ENCODE measurements around the gene NOL12. TPM values are rescaled to one million over a fixed set of nuclear protein-coding genes. Genes with fewer than 3 reads are reported as not detected.
A peak's percentile ranks its signal among the peaks of the same experiment; 100 is the strongest.

NOL12 gene
- total RNA-seq, 1 experiment from 2014 or later = 44.3 TPM

DNA sequence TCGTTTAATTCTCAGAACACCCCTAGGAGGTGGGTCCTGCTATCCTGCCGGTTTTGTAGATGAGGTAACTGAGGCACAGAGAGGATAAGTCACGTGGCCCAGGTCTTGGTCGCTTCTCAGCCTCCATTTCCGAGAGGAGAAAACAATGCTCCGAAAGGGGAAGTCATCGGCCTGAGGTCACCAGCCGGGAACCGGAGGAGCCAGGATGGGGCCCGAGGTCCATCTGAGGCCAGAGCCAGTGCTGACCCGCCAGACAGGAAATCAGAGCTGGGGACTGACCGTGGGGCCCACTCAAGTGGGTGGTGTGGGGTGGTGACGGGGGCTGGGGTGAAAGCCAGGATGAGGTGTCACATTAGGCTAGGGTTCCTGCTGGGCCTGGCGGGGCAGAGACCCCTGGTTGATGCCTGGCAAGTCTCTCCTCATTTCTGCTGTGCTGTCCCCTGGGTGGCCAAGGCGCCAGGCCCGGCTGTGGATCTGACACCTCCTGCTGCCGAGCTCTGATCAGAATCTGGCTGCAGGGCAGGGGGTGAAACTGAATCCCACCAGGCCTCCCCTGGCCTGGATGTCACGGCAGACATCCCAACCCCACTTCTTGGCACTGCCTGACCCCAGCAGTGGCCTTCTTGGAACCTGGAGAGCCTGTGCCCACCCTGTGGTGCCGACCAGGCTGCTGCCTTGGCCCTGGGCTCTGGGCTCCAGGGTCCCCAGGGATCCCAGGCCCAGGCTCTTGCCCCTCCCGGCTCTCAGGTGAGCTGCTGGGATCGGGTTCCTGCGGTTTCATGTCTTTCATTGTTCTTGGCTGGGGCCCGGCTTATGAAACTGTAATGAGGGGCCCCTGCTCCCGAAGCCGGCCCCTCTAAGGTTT is 22.7 kb downstream of the NOL12 start:
- ChIA-PET CTCF (no interaction called here), POLR2A (ENCODE audit: unreplicated experiment) (no interaction called here)
- BruUV-seq (replicated peaks) = no TSS peak
- Histone ChIP-seq H3K4me1 (replicated peaks; ENCODE audit: insufficient read depth) (peaks cover 21% of the 10 kb centered on the region), H3K27me3 (ENCODE audit: insufficient read depth, low read depth) (no peaks in the 10 kb centered on the region), H3K4me3 (no peak overlapping the region), H3K79me2 (ENCODE audit: low read depth) (no peaks in the 10 kb centered on the region), H3F3A (ENCODE audit: insufficient read depth, low read depth) (peaks cover 15% of the 10 kb centered on the region; the same call in 1 of the 2 replicates), H3K9me3 (ENCODE audit: insufficient read depth, low read depth) (no peaks in the 10 kb centered on the region), H2AFZ (no peak overlapping the region), H3K36me3 (ENCODE audit: low read depth) (no peaks in the 10 kb centered on the region), H3K27ac (no peak overlapping the region), H3K4me2 (no peak overlapping the region), H4K20me1 (ENCODE audit: insufficient read depth) (no peaks in the 10 kb centered on the region), H3K9me2 (ENCODE audit: insufficient read depth) (no peaks in the 10 kb centered on the region)
- TF ChIP-seq, protein P1, sequence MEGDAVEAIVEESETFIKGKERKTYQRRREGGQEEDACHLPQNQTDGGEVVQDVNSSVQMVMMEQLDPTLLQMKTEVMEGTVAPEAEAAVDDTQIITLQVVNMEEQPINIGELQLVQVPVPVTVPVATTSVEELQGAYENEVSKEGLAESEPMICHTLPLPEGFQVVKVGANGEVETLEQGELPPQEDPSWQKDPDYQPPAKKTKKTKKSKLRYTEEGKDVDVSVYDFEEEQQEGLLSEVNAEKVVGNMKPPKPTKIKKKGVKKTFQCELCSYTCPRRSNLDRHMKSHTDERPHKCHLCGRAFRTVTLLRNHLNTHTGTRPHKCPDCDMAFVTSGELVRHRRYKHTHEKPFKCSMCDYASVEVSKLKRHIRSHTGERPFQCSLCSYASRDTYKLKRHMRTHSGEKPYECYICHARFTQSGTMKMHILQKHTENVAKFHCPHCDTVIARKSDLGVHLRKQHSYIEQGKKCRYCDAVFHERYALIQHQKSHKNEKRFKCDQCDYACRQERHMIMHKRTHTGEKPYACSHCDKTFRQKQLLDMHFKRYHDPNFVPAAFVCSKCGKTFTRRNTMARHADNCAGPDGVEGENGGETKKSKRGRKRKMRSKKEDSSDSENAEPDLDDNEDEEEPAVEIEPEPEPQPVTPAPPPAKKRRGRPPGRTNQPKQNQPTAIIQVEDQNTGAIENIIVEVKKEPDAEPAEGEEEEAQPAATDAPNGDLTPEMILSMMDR (conservative IDR thresholded peaks at IDR 0.05) = no peak
- no peak for TF ChIP-seq EZH2 (IDR thresholded peaks at IDR 0.05; ENCODE audit: low read depth)
- intact Hi-C loops (cut with micrococcal nuclease; ENCODE audit: unreplicated experiment) = no loop called here
- DNase-seq = no peak

DNA sequence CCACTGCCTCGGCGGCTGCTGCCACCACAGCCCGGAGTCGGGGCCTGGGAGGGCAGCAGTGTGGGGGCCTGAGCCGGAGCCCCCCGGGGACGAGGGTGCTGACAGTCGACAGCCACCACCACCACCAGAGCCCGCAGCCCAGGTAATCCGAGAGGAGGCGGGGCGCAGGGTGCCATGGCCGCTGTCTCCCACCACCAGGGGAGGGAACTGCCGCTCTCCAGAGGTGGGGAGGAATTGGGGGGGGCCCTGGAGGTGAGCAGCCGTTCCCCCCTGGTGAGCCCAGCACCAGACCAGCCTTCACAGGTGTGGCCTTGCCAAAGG is 23.3 kb downstream of the NOL12 start:
- Histone ChIP-seq H3K79me2 (ENCODE audit: low read depth) (no peaks in the 10 kb centered on the region), H3F3A (ENCODE audit: insufficient read depth, low read depth) (peaks cover 15% of the 10 kb centered on the region; the same call in 1 of the 2 replicates), H4K20me1 (ENCODE audit: insufficient read depth) (no peaks in the 10 kb centered on the region), H3K4me1 (replicated peaks; ENCODE audit: insufficient read depth) (peaks cover 21% of the 10 kb centered on the region), H3K4me2 (no peak overlapping the region), H3K27me3 (ENCODE audit: insufficient read depth, low read depth) (no peaks in the 10 kb centered on the region), H3K36me3 (ENCODE audit: low read depth) (no peaks in the 10 kb centered on the region), H3K9me2 (ENCODE audit: insufficient read depth) (no peaks in the 10 kb centered on the region), H3K4me3 (no peak overlapping the region), H2AFZ (no peak overlapping the region), H3K9me3 (ENCODE audit: insufficient read depth, low read depth) (no peaks in the 10 kb centered on the region), H3K27ac (no peak overlapping the region)
- TF ChIP-seq EZH2 (IDR thresholded peaks at IDR 0.05; ENCODE audit: low read depth) = no peak
- TF ChIP-seq, protein P1 (conservative IDR thresholded peaks at IDR 0.05) = no peak
- intact Hi-C loops (cut with micrococcal nuclease; ENCODE audit: unreplicated experiment) = no loop called here
- BruUV-seq (replicated peaks) = no TSS peak
- POLR2A ChIA-PET (ENCODE audit: unreplicated experiment) = no interaction called here
- DNase-seq = no peak
- CTCF ChIA-PET = no interaction called here

DNA sequence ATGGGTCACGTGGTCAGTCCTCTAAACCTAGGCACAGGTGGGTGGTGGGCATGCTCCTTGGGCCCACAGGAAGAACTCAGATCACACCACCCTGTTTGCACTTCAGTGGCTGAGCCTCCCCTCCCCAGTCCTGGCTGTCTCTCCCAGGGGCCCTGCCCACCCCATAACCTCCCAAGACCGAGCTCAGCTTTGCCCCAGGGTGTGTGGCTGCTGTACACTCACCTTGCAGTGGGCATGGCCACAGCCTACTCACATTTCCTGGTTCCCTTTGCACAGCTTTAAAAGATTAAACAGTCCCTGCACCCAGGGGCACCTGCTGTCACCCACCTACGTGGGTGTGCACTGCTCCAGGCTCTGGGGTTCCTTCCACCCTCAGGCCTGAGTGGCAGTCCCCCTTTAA is 24.5 kb downstream of the NOL12 start:
- CTCF ChIA-PET = no interaction called here
- POLR2A ChIA-PET (ENCODE audit: unreplicated experiment) = interaction anchor here (0.5 to 0.7 kb wide), 3 partner anchors 43 to 493 kb away, joined by 3 to 11 read pairs (median 5); no protein-coding TSS in a partner anchor
- Histone ChIP-seq H3F3A (ENCODE audit: insufficient read depth, low read depth) (peaks cover 21% of the 10 kb centered on the region), H3K9me3 (ENCODE audit: insufficient read depth, low read depth) (no peaks in the 10 kb centered on the region), H4K20me1 (ENCODE audit: insufficient read depth) (no peaks in the 10 kb centered on the region), H3K79me2 (ENCODE audit: low read depth) (no peaks in the 10 kb centered on the region), H3K4me1 (replicated peaks; ENCODE audit: insufficient read depth) (peaks cover 21% of the 10 kb centered on the region), H2AFZ (no peak overlapping the region), H3K27ac (peak overlapping the region; percentile 38), H3K9me2 (ENCODE audit: insufficient read depth) (no peaks in the 10 kb centered on the region), H3K36me3 (ENCODE audit: low read depth) (no peaks in the 10 kb centered on the region), H3K4me2 (peak overlapping the region; percentile 71), H3K27me3 (ENCODE audit: insufficient read depth, low read depth) (no peaks in the 10 kb centered on the region), H3K4me3 (no peak overlapping the region; the same call in 1 of the 2 replicates)
- DNase-seq = peak; percentile 58 to 79
- TSS peak; percentile 100 for BruUV-seq (replicated peaks)
- intact Hi-C loops (cut with micrococcal nuclease; ENCODE audit: unreplicated experiment) = no loop called here
- TF ChIP-seq, protein P1 (conservative IDR thresholded peaks at IDR 0.05) = no peak
- no peak for TF ChIP-seq EZH2 (IDR thresholded peaks at IDR 0.05; ENCODE audit: low read depth)
